NCI-H2029 treated with DMSO at 0.1 percent for 48 hours (cell line): ENCODE results near the gene PCLO.
A peak's percentile ranks its signal among the peaks of the same experiment; 100 is the strongest.
"Not testable (repeated sequence)": the region's sequence is repeated elsewhere in the genome, so short reads cannot be mapped to it uniquely, and the experiment has no call there.

Source experiments
- DNase-seq: peaks from one replicate; lab custom pipeline; 2025; lab: John Stamatoyannopoulos, UW

The PCLO gene

GRCh38 chr7:83053965-83054364 lies 108.7 kb downstream of the PCLO start:
- DNase-seq: no peak

DNA sequence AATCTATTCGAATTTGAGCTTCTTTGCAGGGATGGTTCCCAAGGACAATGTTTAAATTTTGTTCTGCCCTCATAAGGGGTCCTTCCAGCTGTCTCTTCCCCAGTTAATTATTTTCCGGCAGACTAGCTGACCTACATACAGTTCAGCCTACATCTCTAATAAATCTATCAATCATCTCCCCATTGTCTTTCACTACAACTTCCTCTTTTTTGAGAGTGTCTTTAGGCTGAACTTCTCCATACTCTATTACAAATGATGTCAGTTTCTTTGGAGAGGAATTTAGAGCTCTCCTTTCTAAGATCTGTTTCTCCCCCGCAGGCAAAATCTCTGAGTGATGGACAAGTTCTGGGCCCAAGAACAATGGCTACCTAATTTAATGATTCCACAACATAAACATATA lies 122.2 kb downstream of the PCLO start:
- no peak for DNase-seq

- DNase-seq: no peak
Observed at GRCh38 chr7:83038787-83039186, 123.9 kb downstream of the PCLO start.

DNA sequence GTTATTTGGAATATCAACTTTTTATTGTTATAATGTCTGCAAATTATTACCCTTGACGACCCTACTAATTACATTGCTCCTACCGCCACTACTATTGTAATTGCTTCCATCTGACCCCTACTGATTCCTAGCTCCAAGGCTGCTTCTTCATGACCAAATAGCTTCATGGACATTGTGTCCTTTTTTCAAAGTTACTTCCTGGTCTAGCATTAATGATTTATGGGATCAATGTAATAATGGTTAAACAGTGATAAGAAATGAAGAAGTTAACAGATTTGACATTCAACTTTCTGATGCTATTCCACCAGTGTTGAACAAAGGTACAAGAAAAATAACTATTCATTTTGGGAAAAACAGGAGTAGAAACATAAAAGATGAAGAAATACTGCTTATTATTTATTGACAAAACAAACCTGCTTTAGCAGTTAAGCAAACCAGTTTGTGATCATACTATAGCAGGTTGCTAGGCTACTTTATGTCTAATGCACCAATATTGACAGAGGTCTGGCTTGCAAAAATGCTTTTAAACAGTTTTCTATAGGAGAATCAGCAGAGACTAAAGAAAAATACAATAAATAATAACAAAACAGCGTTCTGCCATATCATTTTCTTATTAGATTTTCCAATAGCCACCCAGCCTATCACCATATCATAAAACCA lies 125.8 kb downstream of the PCLO start:
- no peak for DNase-seq

- DNase-seq: no peak
Observed at GRCh38 chr7:83036130-83036529, 126.6 kb downstream of the PCLO start.

DNA sequence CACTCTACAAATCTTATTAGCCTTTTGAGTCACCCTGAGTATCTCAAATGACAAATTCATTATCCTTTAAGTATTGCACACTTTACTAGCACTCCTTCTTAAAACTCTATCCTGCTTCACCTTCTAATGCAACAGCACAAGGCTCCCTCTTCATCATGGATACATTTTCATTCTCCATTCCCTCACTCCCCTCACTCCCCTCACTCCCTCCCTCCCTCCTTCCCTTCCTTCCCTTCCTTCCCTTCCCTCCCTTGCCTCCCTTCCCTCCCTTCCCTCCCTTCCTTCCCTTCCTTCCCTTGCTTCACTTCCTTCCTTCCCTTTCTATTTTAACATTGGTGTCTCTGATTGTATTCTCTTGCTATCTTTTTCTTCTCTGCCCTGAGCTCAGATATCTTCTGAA lies 130.5 kb downstream of the PCLO start:
- no peak for DNase-seq

GRCh38 chr7:83023817-83024665 lies 138.6 kb downstream of the PCLO start:
- DNase-seq: not testable (repeated sequence)

- no peak for DNase-seq
Observed at GRCh38 chr7:83021032-83021431, 141.7 kb downstream of the PCLO start.

DNA sequence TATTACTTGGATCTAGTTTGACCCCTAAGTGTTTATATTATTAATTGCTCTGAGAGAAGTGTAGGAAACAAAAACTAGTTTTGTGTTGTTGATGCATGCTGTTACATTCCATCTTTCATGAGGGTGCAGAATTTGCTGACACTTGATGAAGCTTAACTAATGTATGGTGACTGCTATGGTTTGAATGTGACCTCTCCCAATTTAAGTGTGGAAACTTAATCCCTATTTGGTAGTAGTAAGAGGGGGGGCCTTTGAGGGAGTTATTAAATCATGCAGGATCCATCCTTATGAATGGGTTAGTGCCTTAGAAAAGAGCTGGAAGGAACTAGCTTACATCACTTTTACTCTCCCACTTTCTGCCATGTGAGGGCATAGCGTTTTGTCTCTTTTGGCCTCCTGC lies 142.5 kb downstream of the PCLO start:
- DNase-seq: no peak

DNA sequence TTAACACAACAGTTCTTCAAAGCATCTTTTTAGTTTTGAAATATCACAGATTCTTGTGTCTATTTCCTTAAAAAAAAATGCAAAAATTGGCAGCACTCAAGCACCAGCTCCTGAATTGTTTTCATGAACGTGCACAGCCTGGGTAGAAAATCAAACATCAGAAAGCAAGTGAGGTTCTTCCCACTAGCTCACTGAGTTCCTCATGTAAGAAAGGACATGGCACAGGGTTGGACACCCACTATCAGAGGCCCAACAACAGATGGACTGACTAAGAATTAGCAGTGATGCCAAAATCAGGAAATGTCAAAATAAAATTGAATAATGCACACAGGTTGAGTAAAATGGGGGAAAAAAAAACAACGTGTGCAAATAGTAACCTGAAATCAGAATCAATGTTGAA lies 146.8 kb downstream of the PCLO start:
- no peak for DNase-seq

DNA sequence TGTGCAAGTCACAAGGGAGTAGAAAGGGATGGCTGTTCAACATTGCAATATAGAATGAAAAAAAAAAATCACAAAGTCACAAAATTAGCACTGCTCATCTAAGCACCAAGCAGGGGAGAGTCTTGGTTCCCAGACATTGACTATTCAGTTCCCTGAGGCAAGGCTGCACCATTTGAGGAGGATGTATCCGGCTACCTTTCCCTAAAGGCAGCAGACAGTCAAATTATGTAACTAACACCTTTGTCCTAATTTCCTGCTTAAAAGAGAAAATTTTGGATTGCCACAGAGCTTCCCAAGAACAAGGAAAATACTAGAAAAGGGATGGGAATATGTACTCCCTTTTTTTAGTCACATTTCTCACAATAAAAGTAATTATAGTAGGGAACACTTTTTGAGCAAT lies 148.1 kb downstream of the PCLO start:
- no peak for DNase-seq

- no peak for DNase-seq
Observed at GRCh38 chr7:83011954-83012353, 150.7 kb downstream of the PCLO start.

GRCh38 chr7:83005410-83005809 lies 157.3 kb downstream of the PCLO start:
- DNase-seq: no peak

GRCh38 chr7:83001362-83002040 lies 161.2 kb downstream of the PCLO start:
- DNase-seq: no peak

DNA sequence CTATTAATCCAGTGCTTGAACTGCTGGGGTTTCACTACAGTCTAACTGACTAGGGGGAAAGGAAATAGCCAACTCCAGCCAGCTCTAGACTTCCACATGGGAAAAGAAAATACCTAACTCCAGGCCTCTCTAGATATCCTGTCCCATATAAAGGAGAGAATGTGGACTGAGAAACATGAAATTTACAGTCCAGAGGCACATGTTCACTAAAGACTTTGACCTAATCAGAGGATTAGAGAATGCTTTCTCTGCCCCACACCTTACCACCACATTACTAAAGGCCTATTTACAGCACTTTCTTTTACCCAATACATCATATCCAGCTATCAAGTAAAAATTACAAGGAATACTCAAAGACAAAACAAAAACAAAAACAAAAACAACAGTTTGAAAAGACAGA lies 164.2 kb downstream of the PCLO start:
- DNase-seq: no peak

- peak; percentile 51 for DNase-seq
Observed at GRCh38 chr7:82985144-82985802, 177.4 kb downstream of the PCLO start.

DNA sequence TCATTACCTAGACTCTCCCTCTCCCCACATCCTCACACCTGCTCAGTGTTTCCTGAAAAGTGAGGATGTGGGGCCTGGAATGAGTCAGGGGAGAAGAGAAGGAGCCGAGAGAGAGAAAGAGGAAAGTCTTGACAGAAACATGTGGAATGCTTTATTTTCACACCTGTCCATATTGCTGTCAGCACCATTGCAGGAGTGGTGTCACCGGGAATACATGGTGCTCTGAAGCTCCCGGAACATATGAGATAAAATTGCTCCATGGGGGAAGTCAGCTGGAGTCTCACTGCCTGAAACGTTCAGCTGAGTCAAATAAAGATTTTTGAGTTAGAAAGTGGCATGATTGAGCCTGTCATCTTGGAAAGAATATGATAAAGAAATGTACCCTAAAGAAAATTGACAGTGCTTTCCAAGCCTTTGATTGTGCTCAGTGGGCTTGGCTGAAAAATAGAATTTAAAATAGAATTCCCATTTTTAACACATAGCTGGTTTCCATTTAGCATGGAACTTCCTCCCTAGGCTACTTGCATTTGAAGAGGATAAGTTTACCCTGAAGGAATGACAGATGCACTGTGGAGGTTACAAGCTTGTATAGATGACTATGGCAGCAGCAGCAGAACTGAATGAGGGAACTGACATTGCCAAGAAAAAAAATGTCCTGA lies 182.4 kb downstream of the PCLO start:
- DNase-seq: no peak

DNA sequence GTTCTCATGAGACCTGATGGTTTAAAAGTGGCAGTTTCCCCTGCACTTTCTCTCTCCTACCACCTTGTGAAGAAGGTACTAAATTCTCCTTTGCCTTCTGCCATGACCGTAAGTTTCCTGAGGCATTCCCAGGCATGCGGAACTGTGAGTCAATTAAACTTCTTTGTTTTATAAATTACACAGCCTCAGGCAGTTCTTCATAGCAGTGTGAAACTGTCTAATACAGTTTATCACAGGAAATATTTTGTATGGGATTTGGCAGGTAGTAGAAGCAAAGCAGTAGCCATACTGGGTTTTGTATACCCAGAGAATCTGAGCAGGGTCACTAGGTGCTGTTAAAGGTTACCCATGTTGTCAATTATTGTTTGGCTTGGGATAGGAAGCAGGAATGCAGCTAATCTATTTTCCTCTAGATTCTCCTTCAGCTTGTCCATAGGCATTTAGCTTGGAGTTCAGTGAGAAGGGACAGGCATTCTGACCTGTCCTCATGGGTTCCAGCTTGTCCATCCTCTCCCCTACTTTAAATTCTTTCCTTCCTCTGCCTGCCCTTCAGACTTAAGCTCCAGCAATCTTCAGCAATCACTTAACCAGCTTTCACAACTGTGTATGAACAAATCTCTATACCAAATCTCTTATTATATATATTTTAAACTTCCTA lies 186.7 kb downstream of the PCLO start:
- no peak for DNase-seq

- no peak for DNase-seq
Observed at GRCh38 chr7:82972135-82972534, 190.5 kb downstream of the PCLO start.

DNA sequence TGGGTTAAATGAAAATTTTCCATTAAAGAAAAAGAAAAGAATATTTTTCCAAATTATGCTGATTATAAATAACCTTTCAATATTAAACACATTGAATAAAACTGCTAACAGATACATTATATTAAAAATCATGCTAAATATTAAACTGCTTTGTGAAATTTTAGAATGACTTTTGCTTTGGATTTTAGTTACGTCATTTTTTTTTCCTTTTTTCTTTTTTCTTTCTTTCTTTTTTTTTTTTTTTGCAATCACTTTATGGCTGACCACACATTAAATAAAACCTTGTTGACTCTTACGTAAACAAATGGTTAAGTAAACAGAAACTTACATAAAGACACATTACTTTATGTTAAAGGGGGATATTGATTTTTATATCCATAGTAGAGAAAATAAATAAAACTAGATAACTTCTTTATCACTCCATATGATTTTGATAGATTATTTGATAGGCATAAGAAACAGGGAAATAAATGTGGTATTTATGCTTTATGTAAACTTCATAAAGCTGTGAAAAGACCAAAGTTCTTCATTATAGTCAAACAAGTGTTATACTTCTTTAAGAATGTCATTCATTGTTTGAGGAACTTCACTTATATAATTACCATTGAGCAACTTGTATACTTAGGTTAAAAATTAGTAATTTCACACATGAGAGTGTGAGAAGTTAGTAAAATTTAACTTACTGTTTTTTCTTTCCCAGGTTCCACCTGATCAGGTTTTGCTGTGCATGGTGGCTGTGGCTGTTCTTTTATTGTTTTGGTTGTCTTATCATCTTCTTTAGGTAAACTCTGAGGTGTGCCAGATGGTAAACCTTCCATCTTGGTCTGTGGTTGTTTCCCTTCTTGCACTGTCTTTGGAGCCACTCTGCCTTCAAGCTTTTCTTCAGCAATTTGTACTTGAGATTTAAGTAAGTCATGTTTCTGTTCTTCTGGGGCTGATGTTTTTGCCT lies 197.3 kb downstream of the PCLO start:
- DNase-seq: no peak
